ENCODE measurements around the gene TNS4.
A peak's percentile ranks its signal among the peaks of the same experiment; 100 is the strongest.

The TNS4 gene

DNA sequence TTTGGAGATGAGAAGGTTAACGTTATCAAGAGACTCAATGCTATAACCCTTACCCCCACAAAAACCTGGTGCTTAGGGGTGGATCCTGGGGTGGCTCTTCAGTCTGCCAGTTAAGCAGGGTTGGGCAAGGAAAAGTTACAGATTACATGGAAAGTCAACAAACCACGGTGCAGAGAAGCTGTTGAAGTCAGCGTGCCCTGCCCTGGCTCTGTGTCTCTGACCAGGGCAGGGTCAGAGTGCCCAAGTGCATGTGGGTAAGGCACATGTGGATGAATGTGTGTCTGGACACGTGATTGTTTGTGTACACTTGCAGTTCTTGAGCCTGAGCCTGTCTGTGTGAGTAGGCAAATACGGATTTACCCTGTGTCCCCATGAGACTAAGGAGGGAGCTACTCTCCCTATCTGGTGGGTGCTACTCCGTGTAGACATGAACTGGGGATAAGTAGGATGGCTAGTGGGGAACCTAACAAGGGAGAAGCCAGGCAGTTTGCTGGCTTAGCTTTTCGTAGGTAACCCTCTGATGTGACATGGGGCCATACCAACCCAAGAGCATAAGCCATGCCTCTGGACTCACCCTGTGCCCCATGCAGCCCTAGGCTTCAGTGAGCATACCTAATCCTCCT lies 52.7 kb downstream of the TNS4 start:
- H3K27ac ChIP-seq: no peak overlapping the region
- TF ChIP-seq, protein P1, sequence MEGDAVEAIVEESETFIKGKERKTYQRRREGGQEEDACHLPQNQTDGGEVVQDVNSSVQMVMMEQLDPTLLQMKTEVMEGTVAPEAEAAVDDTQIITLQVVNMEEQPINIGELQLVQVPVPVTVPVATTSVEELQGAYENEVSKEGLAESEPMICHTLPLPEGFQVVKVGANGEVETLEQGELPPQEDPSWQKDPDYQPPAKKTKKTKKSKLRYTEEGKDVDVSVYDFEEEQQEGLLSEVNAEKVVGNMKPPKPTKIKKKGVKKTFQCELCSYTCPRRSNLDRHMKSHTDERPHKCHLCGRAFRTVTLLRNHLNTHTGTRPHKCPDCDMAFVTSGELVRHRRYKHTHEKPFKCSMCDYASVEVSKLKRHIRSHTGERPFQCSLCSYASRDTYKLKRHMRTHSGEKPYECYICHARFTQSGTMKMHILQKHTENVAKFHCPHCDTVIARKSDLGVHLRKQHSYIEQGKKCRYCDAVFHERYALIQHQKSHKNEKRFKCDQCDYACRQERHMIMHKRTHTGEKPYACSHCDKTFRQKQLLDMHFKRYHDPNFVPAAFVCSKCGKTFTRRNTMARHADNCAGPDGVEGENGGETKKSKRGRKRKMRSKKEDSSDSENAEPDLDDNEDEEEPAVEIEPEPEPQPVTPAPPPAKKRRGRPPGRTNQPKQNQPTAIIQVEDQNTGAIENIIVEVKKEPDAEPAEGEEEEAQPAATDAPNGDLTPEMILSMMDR (IDR thresholded peaks at IDR 0.05): no peak
- TF ChIP-seq ZFX (IDR thresholded peaks at IDR 0.05; ENCODE audit: borderline replicate concordance): no peak

DNA sequence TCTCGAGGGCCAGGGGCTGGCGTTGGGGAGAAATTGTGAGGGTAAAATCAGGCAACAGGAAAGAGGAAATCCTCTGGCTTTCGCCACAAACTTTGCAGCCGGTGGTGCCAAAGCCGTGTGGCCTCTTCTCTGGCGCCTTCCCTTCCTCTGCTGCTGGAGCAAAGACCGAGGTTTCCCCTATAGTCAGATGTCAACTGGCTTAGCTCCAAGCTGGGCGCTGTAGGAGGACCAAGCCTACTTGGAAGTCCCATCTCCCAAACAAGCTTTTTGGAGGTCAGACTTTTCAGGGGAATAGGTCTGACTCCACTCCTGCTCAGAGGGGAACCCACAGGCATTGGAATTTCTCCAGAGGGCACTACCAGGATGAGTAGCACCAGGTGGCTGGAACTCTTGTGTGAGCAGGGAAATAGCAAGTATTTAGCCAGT lies 53.2 kb downstream of the TNS4 start:
- no peak for TF ChIP-seq ZFX (IDR thresholded peaks at IDR 0.05; ENCODE audit: borderline replicate concordance)
- TF ChIP-seq, protein P1 (IDR thresholded peaks at IDR 0.05): no peak
- no peak overlapping the region for H3K27ac ChIP-seq

- no peak overlapping the region for H3K27ac ChIP-seq
- TF ChIP-seq, protein P1 (IDR thresholded peaks at IDR 0.05): no peak
- TF ChIP-seq ZFX (IDR thresholded peaks at IDR 0.05; ENCODE audit: borderline replicate concordance): no peak
These were observed 53.6 kb downstream of the TNS4 start for GRCh38 chr17:40447806-40448205.

GRCh38 chr17:40447148-40447644 lies 54.2 kb downstream of the TNS4 start:
- no peak overlapping the region for H3K27ac ChIP-seq

GRCh38 chr17:40445751-40446468 lies 55.5 kb downstream of the TNS4 start:
- TF ChIP-seq, protein P1 (IDR thresholded peaks at IDR 0.05): no peak
- no peak for TF ChIP-seq ZFX (IDR thresholded peaks at IDR 0.05; ENCODE audit: borderline replicate concordance)
- H3K27ac ChIP-seq: no peak overlapping the region

More at GRCh38 chr17:40447148-40447644, 54.2 kb downstream of the TNS4 start:
- TF ChIP-seq, protein P1 (IDR thresholded peaks at IDR 0.05): no peak
- no peak for TF ChIP-seq ZFX (IDR thresholded peaks at IDR 0.05; ENCODE audit: borderline replicate concordance)

DNA sequence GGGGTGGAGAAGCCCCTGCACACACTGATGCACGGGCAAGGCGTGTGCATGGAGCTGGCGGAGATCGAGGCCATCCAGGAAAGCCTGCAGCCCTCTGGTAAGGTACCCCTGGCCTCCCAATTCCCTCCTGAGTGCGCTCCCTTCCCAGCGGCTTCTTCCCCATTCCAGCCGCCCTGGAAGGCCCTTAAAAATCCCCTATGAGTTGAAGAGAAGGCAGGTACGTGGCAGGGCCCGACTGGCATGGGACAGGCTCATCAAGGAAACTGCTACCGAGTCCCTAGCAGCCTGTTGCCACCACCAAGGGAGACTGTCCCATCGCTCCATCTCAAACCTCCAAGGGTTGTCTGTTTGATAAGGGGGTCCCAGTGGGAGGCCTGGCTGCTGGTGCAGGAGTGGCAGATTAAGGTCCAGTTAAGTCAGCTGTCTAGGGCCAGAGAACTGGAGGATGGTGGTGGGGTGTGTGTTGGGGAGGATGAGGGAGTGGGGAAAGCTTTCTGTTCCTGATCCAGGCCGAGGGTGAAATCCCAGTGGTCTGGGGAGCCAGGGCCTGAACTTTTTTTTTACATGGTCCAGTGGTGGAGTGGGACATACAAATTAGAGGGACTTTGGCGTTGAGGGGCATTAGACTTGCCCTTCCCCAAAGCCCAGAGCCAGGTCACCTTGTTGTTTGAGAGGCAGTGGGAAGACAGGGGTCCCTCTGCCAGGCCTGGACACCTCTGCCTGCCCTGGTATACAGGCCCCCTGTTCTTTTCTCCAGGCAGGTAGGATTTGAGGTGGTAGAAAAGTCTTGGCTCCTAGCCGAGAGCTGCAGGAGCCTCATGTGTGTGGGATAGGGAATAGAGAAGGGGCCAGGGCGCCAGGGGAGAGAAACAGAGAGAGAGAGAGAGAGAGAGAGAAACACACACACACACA lies 57.2 kb downstream of the TNS4 start:
- H3K27ac ChIP-seq: no peak overlapping the region
- TF ChIP-seq ZFX (IDR thresholded peaks at IDR 0.05; ENCODE audit: borderline replicate concordance): no peak
- TF ChIP-seq, protein P1 (IDR thresholded peaks at IDR 0.05): peak; percentile 55

Data from 22Rv1 (cell line).